CD4-positive, alpha-beta T cell treated with Interleukin-1 beta for 1 hour (primary cell): Measurements from ENCODE around the gene CRTC1.

Experiments
- DNase-seq, 2 donors: peaks; one replicate each; pipeline ENCODE4 v3.0.0-alpha.2; 2020 to 2022

CRTC1 gene

DNA sequence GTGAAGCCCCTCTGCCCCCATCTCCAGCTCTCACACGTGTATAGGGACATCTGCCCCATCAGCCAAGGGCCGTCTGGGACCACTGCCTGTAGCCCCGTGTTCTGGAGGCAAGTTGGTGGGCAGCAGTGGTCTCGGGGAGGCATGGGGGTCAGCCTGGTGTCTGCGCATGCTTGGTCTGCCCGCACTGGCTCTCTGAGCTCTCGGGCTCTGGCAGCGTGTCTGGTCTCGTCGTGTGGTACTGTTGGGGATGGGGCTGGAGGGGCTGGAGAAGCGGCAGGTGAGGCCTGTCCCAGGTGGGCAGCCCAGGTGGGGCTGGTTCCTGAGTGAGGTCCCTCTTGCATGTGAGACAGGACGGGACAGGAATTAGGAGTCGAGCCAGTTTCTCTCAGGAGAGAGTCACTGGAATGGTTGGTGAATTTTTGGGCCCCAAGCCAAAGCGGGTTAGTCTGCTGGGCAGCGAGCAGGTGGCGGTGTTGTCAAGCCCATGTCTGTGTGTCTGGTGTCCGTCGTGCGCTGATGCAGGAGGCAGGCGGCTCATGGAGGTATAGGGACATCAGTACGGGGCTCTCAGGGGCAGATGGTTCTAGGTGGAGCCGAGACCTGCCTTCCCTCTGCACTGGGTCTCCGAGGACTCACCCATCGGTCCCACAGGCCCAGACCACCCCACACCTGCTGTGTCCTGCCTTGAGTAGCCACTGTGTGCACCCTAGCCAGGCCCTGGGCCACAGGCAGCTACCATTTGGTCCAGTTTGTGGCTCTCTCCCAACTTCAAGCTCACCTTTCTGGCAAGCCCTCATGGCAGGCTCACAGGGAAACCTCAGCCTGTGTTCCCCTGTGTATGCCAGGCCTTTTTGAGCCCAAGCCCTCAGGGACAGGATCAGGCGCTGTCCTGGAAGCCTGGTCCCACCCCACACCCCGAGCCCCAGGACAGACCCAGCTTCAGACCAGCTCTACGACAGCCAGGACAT is 89.4 kb downstream of the CRTC1 start:
- DNase-seq: no peak

- DNase-seq: no peak
Observed at GRCh38 chr19:18773682-18774081, 90.2 kb downstream of the CRTC1 start.

GRCh38 chr19:18774107-18774506 is 90.6 kb downstream of the CRTC1 start:
- DNase-seq: no peak

DNA sequence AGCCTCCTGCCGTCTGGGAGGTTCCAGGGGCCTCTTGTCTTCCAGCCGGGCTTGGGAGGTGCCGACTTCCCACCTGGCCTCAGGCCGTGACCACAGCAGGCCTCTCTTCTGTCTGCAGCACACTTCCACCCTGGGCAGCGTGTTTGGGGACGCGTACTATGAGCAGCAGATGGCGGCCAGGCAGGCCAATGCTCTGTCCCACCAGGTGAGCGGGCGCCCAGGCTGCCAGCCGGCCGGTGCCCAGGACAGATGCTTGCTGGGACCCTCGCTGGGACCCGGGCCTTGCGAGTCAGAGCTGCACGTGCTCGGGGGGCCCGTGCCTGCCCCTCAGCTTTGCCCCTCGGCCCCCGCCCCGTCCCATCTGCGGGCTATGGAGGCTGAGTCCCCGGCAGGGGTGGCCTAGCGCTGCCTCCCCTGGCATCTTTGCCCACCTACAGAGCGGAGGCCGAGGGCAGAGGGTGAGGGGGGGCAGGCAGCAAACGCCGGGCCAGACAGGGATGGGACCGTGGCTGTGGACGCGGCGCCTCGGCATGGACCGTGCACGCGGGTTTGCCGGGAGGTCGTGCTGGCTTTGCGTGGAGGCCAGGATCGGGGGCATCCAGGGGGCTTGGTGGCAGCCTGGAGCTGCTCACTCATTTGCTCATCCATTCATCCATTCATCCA is 91.4 kb downstream of the CRTC1 start:
- DNase-seq: no peak

DNA sequence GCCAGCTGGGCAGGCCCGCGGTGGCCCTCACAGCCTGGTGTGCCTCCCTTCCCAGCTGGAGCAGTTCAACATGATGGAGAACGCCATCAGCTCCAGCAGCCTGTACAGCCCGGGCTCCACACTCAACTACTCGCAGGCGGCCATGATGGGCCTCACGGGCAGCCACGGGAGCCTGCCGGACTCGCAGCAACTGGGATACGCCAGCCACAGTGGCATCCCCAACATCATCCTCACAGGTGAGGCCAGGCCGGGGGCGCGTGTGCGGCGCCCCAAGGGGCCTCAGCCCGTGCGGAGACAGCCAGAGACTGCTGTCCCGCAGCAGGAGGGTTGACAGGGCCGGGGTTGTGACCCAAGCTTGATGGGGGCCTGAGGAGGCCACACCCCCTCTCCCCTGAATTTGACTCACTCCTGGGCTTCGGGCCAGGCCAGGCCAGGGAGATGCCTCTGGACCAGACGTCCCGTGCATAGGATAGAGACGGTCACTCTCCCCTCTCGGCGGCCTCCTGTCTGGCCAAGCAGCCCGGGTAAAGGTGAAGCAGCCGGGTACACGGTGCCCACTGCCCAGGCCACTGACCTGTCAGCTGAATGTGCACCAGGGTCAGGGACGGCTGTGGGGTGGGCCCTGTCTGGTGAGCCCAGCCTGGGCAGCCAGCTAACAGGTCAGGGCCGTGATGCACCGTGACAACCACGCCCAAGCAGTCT is 92.3 kb downstream of the CRTC1 start:
- DNase-seq: no peak

GRCh38 chr19:18776288-18776594 is 92.8 kb downstream of the CRTC1 start:
- no peak for DNase-seq

- DNase-seq: no peak
Observed at GRCh38 chr19:18776736-18777135, 93.3 kb downstream of the CRTC1 start.

GRCh38 chr19:18777301-18778075 is 94.0 kb downstream of the CRTC1 start:
- DNase-seq: no peak

DNA sequence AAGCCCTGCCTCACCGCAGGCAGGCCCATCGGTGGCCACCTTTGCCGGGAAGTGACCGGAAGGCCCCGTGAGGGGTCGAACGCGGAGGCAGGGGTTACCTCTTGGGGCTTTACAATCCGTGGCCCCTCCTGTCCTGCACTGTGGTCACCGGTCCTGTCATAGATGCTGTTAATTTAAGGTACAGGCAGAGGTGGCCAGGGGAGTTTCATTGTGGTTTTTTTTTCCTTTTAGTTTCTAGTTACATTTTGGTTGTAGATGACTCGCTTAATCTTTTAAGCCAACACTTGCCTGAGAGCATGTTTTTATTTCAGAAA is 94.6 kb downstream of the CRTC1 start:
- no peak for DNase-seq

DNA sequence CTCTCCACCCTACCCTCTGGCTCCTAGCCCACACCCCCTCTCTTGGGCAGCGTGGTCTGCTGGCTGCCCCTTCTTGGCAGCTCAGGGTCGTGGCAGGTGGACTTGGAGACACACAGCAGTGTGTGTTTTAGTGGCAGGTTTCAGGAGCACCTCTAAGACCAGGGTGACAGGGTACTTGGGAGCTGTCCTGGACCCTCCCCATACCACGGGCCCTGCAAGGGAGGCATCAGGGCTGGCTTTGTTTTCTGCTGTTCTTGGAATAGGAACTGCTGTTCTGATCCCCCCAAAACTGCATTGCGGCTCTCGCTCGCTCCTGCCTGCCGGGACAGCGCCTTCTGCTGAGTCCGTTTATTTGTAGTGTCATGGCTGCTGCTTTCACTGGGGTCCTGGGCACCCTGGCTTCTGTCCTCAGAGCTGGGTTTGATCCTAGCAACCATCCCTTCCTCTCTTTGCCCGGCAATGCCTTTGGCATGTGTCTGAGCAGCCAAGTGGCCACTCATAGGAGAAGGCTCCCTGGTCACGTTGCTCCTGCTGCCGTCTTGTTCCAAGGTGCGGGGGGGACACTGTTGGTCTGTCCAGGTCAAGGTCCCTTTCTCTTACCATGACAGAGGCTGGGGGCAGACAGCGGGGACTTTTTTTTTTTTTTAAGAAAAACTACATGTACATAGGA is 95.5 kb downstream of the CRTC1 start:
- DNase-seq: no peak

- DNase-seq: no peak
Observed at GRCh38 chr19:18780081-18780480, 96.6 kb downstream of the CRTC1 start.

- DNase-seq: no peak
Observed at GRCh38 chr19:18780631-18781030, 97.2 kb downstream of the CRTC1 start.

GRCh38 chr19:18781047-18781600 is 97.6 kb downstream of the CRTC1 start:
- DNase-seq: no peak

GRCh38 chr19:18781885-18782527 is 98.5 kb downstream of the CRTC1 start:
- DNase-seq: no peak

- DNase-seq: no peak
Observed at GRCh38 chr19:18782559-18783225, 99.2 kb downstream of the CRTC1 start.

DNA sequence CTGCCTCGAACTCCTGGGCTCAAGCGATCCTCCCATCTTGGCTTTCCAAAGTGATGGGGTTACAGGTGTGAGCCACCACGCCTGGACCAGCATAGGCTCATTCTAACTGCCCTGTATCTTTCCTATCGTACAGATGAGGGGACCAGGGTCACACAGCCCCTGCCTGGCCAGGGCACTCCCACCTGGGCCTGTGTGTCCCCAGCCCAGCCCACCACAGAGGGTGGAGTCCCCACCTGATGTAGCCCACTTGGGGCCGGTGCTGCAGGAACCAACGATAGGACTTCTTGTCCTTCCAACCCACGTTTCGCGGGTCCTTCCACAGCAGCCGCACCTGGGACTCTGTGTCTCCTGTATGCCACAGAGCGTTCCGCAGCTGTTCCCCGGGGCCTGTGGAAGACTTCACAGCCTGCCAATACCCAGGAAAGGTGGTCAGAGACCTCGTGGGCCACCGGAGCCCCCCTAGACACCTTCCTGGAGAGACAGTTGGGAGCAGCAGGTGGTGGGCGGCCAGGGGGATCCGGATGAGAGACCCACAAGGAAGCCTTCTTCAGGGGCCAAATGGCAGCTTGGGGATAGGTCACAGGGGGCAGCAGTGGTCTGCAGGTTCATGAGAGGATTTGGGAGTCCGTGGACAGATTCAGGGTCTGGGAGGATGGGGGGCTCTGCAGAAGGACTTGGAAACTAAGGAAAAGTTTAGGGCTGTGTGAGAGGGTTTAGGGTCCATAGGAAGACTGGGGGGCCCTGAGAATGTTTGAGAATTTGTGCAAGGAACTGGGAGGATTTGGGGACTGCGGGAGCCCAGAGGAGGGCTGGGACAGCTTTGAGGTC is 100.7 kb downstream of the CRTC1 start:
- DNase-seq: no peak

DNA sequence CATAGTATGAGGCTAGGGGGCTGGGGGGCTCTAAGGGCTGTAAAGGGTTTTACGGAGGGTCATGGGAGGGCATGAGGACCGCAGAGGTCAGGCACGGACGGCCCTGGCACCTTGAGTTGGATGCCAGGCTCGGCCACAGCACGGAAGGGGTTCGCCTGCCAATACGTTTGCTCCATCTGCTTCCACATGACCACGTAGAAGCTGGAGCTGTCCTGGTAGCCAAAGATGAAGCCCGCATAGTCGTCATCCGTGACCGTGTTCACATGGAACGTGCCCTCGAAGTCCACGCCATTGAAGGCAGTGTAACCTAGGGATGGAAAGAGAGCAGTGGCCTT is 101.3 kb downstream of the CRTC1 start:
- DNase-seq: no peak

DNA sequence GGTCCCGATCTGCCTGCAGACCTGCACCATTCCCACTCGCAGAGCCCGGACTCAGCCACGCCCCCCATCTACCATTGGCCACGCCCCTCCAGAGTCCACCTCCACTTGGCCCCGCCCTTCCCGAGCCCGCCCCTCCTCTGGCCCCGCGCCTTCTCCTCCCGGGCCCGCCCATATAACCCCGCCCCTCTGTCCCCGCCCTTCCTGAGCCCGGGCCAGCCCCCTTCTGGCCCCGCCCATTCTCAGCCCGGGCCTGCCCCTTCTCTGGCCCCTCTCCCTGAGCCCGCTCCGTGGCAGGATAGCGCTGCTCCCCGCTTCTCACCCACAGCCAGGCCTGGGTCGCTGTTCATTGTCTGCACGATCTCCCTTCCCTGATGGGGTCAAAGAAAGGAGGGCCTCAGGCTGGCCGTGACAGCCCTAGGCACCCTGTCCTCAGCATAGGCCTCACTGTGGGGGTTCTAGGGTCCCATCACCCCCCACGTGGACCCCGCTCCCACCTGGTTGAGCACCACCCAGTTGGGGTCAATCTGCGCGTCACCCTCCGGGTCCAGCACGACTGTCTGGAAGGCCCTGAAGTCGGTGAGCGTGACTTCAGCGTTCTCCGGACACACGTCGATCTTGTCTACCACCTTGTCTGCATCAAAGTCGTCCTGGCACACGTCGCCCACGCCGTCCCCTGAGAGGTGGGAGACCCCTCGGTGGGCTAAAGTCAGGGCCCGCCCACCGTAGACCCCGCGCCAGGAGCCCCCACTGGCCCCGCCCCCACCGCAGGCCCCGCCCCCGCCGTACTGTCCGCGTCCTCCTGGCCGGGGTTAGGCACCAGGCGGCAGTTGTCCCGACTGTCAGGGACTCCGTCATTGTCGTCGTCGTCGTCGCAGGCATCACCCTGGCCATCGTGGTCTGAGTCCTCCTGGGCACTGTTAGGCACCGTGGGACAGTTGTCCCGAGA is 102.0 kb downstream of the CRTC1 start:
- DNase-seq: peak; percentile 67 to 74
